Neuronal stem cell (in vitro differentiated cells): ENCODE results near the gene GPC5.

Experiments
- DNase-seq: peaks from one replicate; pipeline ENCODE4 v3.0.0-alpha.2; 2013; ENCODE audit warnings: low spot score
- H2AFZ ChIP-seq: one replicate; pipeline ENCODE4 v1.6.1; 2013; ENCODE audit warnings: mild to moderate bottlenecking, low read length, inconsistent platforms
- H2AK5ac ChIP-seq: 2 replicates; pipeline ENCODE4 v1.6.1; 2013; ENCODE audit warnings: low read depth, mild to moderate bottlenecking, inconsistent platforms, low read length, moderate library complexity, mixed read lengths
- H2BK120ac ChIP-seq: 2 replicates; pipeline ENCODE4 v1.6.1; 2013; ENCODE audit warnings: low read depth, mild to moderate bottlenecking, inconsistent platforms, low read length, moderate library complexity, mixed read lengths
- H2BK12ac ChIP-seq: one replicate; pipeline ENCODE4 v1.6.1; 2013; ENCODE audit warnings: low read length, inconsistent platforms
- H2BK15ac ChIP-seq: 2 replicates; pipeline ENCODE4 v1.6.1; 2013; ENCODE audit warnings: mild to moderate bottlenecking, low read length, inconsistent platforms, mixed read lengths
- H2BK5ac ChIP-seq: one replicate; pipeline ENCODE4 v1.6.1; 2013; ENCODE audit warnings: inconsistent platforms, mild to moderate bottlenecking, low read length, moderate library complexity
- H3K14ac ChIP-seq: one replicate; pipeline ENCODE4 v1.6.1; 2013; ENCODE audit warnings: low read length, inconsistent platforms
- H3K18ac ChIP-seq: 2 replicates; pipeline ENCODE4 v1.6.1; 2013; ENCODE audit warnings: low read length, inconsistent platforms
- H3K23ac ChIP-seq: 2 replicates; pipeline ENCODE4 v1.6.1; 2013; ENCODE audit warnings: low read depth, mild to moderate bottlenecking, mixed read lengths, low read length, inconsistent platforms; ENCODE audit not compliant: poor library complexity
- H3K27ac ChIP-seq: replicated peaks from 3 replicates; pipeline ENCODE4 v1.5.1; 2013; ENCODE audit warnings: low read length, inconsistent platforms
- H3K27me3 ChIP-seq, 3 experiments: 2 replicates each; pipeline ENCODE4 v1.6.1; 2013; ENCODE audit warnings: low read length in 3 of 3, mild to moderate bottlenecking in 2 of 3, inconsistent platforms in 1 of 3, low read depth in 1 of 3, mixed read lengths in 1 of 3, moderate library complexity in 1 of 3; ENCODE audit not compliant: control insufficient read depth in 3 of 3, insufficient read depth in 3 of 3
- H3K36me3 ChIP-seq, 2 donors: replicated peaks in 1 of 2; 2 replicates each; pipeline ENCODE4 v1.6.1; 2013; ENCODE audit warnings: low read length in 2 of 2; ENCODE audit not compliant: control insufficient read depth in 2 of 2, insufficient read depth in 2 of 2
- H3K4ac ChIP-seq: 2 replicates; pipeline ENCODE4 v1.6.1; 2013; ENCODE audit warnings: inconsistent platforms, mild to moderate bottlenecking, low read length, moderate library complexity
- H3K4me1 ChIP-seq, 2 donors: 1 replicate in 1 of 2; 2 replicates in 1 of 2; pipeline ENCODE4 v1.6.1; 2013; ENCODE audit warnings: low read length in 2 of 2, low read depth in 1 of 2; ENCODE audit not compliant: control insufficient read depth in 2 of 2, insufficient read depth in 1 of 2
- H3K4me2 ChIP-seq: one replicate; pipeline ENCODE4 v1.6.1; 2013; ENCODE audit warnings: mild to moderate bottlenecking, low read length, inconsistent platforms; ENCODE audit not compliant: insufficient read depth, poor library complexity, severe bottlenecking
- H3K4me3 ChIP-seq, 2 donors: 2 replicates each; pipeline ENCODE4 v1.5.1; 2013; ENCODE audit warnings: low read length in 2 of 2, mild to moderate bottlenecking in 2 of 2, inconsistent platforms in 1 of 2, moderate library complexity in 1 of 2
- H3K79me1 ChIP-seq: one replicate; pipeline ENCODE4 v1.6.1; 2013; ENCODE audit warnings: low read depth, mild to moderate bottlenecking, inconsistent platforms, low read length, moderate library complexity
- H3K9ac ChIP-seq: one replicate; pipeline ENCODE4 v1.6.1; 2013; ENCODE audit warnings: mild to moderate bottlenecking, low read depth, low read length, inconsistent platforms; ENCODE audit not compliant: poor library complexity
- H3K9me3 ChIP-seq, 2 donors: replicated peaks in 1 of 2; 2 replicates each; pipeline versions ENCODE3 to v1.6.1; 2013; ENCODE audit warnings: low read length in 2 of 2, mild to moderate bottlenecking in 2 of 2, inconsistent platforms in 1 of 2, low read depth in 1 of 2, mixed read lengths in 1 of 2, moderate library complexity in 1 of 2; ENCODE audit not compliant: control insufficient read depth in 2 of 2, insufficient read depth in 1 of 2
- H4K8ac ChIP-seq: one replicate; pipeline ENCODE4 v1.6.1; 2013; ENCODE audit warnings: low read depth, mild to moderate bottlenecking, inconsistent platforms, low read length, moderate library complexity
- H4K91ac ChIP-seq: one replicate; pipeline ENCODE4 v1.6.1; 2013; ENCODE audit warnings: low read length, low read depth, mild to moderate bottlenecking, inconsistent platforms; ENCODE audit not compliant: poor library complexity
- WGBS, 2 donors: extraction: QIAGEN DNeasy Blood & Tissue Kit; methylation state at CpG; one replicate each; pipeline ENCODE4 v1.1.7; 2013; ENCODE audit warnings: missing lambda C conversion rate in 2 of 2, mixed read lengths in 1 of 2; ENCODE audit not compliant: insufficient read length in 2 of 2, insufficient replicate concordance in 1 of 2; ENCODE audit errors: extremely low coverage in 2 of 2; 5-methylcytosine and 5-hydroxymethylcytosine counted together

The GPC5 gene

GRCh38 chr13:91400671-91401070 is 2.2 kb downstream of the GPC5 start:
- Histone ChIP-seq H3K36me3 (peaks cover 0 to 2% of the 10 kb centered on the region in 2 donors), H3K4me2 (no peak overlapping the region), H3K4me1 (peaks cover 0 to 1% of the 10 kb centered on the region in 2 donors), H2AFZ (no peak overlapping the region), H2AK5ac (no peak overlapping the region), H3K27me3 (peaks cover 6 to 72% (median 18%) of the 10 kb centered on the region in 3 experiments), H4K91ac (no peak overlapping the region), H4K8ac (no peak overlapping the region), H2BK120ac (no peak overlapping the region), H3K27ac (no peak overlapping the region), H2BK12ac (no peak overlapping the region), H3K4me3 (no peak overlapping the region), H2BK15ac (no peak overlapping the region), H3K9ac (no peak overlapping the region), H3K14ac (no peak overlapping the region), H2BK5ac (no peak overlapping the region), H3K18ac (no peak overlapping the region), H3K79me1 (no peaks in the 10 kb centered on the region), H3K23ac (no peak overlapping the region), H3K4ac (no peak overlapping the region), H3K9me3 (peaks cover 0 to 2% of the 10 kb centered on the region in 2 donors)
- DNase-seq = no peak
- no CpG with 5 or more reads among the region's 3 CpGs for WGBS, 2 donors

GRCh38 chr13:91401920-91402319 is 3.5 kb downstream of the GPC5 start:
- H3K27me3 ChIP-seq = peaks cover 6 to 63% (median 18%) of the 10 kb centered on the region in 3 experiments
- H2BK120ac ChIP-seq = no peak overlapping the region
- 100% methylated on average over 1 of the region's 2 CpGs; no CpG with 5 or more reads in 1 of the 2 donors for whole genome bisulfite sequencing, 2 donors
- no peak overlapping the region for H3K18ac ChIP-seq
- H2BK15ac ChIP-seq = no peak overlapping the region
- H2AK5ac ChIP-seq = no peak overlapping the region
- no peak overlapping the region for H3K4me3 ChIP-seq
- H2BK12ac ChIP-seq = no peak overlapping the region
- DNase-seq = no peak
- peaks cover 0 to 1% of the 10 kb centered on the region in 2 donors for H3K4me1 ChIP-seq
- H3K4ac ChIP-seq = no peak overlapping the region
- H3K9me3 ChIP-seq = peaks cover 0 to 3% of the 10 kb centered on the region in 2 donors
- H3K36me3 ChIP-seq = peaks cover 0 to 2% of the 10 kb centered on the region in 2 donors
- no peak overlapping the region for H4K91ac ChIP-seq
- H3K14ac ChIP-seq = no peak overlapping the region
- no peak overlapping the region for H3K23ac ChIP-seq
- H3K27ac ChIP-seq = no peak overlapping the region
- H4K8ac ChIP-seq = no peak overlapping the region
- no peak overlapping the region for H2AFZ ChIP-seq
- H2BK5ac ChIP-seq = no peak overlapping the region
- H3K79me1 ChIP-seq = no peaks in the 10 kb centered on the region
- H3K9ac ChIP-seq = no peak overlapping the region
- no peak overlapping the region for H3K4me2 ChIP-seq

DNA sequence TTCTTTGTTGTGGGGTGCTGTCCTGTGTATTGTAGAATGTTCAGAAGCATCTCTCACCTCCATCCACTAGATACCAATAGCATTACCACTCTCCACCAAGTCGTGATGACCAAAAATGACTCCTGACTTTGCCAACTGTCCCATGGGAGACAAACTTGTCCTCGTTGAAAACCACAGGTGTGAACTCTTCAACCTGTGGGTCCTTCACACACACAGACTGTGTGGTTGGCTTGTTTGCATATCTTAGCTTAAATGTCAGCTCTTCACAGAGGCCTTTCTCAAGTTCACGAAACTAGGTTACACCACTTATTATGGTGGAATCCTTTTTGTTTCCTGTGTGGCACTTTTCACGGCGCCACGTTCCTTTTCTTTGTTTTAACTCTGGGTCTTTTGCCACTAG is 6.8 kb downstream of the GPC5 start:
- no peak overlapping the region for H3K4ac ChIP-seq

DNA sequence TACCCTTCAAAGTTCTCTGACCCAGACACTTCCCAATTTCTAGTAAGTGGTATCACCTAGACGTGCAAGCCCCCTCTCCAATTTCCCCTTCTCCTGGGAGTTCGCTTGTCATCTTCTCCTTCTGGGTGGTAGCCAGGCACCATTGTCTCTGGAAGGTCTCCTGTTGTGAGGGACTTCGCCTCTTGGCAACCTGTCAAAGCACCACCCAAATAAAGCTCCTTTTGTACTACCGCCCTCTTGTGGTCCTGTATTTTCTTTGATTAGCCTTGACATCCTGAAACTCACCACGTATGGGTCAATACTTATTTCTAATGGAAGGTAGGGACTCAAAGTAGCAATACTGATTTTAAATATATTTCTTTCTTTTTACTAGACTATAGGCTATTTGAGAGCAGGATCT is 8.2 kb downstream of the GPC5 start:
- Histone ChIP-seq H4K8ac (no peak overlapping the region), H3K9me3 (peaks cover 0 to 3% of the 10 kb centered on the region in 2 donors), H2AFZ (no peak overlapping the region), H3K4me2 (no peak overlapping the region), H2BK15ac (no peak overlapping the region), H3K4me3 (no peak overlapping the region), H3K79me1 (no peaks in the 10 kb centered on the region), H3K4me1 (no peaks in the 10 kb centered on the region), H3K4ac (no peak overlapping the region), H4K91ac (no peak overlapping the region), H3K9ac (no peak overlapping the region), H3K27ac (no peak overlapping the region), H3K36me3 (peaks cover 0 to 2% of the 10 kb centered on the region in 2 donors), H3K14ac (no peak overlapping the region), H2BK5ac (no peak overlapping the region), H2AK5ac (no peak overlapping the region), H2BK12ac (no peak overlapping the region), H2BK120ac (no peak overlapping the region), H3K27me3 (peaks cover 0 to 19% (median 0%) of the 10 kb centered on the region in 3 experiments), H3K18ac (no peak overlapping the region), H3K23ac (no peak overlapping the region)
- no CpG with 5 or more reads among the region's 5 CpGs for WGBS, 2 donors
- peak; percentile 30 for DNase-seq

More for the DNA sequence above, 6.8 kb downstream of the GPC5 start:
- Histone ChIP-seq H2BK15ac (no peak overlapping the region), H2BK120ac (no peak overlapping the region), H3K9ac (no peak overlapping the region), H3K4me2 (no peak overlapping the region), H3K4me1 (no peaks in the 10 kb centered on the region), H3K4me3 (no peak overlapping the region), H3K14ac (no peak overlapping the region), H4K8ac (no peak overlapping the region), H2AK5ac (no peak overlapping the region), H3K27me3 (peaks cover 0 to 32% (median 2%) of the 10 kb centered on the region in 3 experiments), H3K36me3 (peaks cover 0 to 2% of the 10 kb centered on the region in 2 donors), H3K9me3 (peaks cover 0 to 3% of the 10 kb centered on the region in 2 donors), H2BK12ac (no peak overlapping the region), H2AFZ (no peak overlapping the region), H3K27ac (no peak overlapping the region), H3K18ac (no peak overlapping the region), H2BK5ac (no peak overlapping the region), H4K91ac (no peak overlapping the region), H3K79me1 (no peaks in the 10 kb centered on the region), H3K23ac (no peak overlapping the region)
- WGBS, 2 donors = no CpG with 5 or more reads among the region's 6 CpGs
- no peak for DNase-seq
